Measurements from ENCODE around the gene TUBB6. TPM values are rescaled to one million over a fixed set of nuclear protein-coding genes. Genes with fewer than 3 reads are reported as not detected.

TUBB6 gene
- total RNA-seq, result 100 to 1,000 TPM; 274 to 288 TPM
- long read RNA-seq, donor 1, transcript TUBB6-213 (4 exons, 1,017 nt), result minor isoform, 9 of 181 reads
- long read RNA-seq, donor 1, transcript TUBB6-201 (4 exons, 2,064 nt), result major isoform, 117 of 181 reads
- long read RNA-seq, donor 1, partial matches to known transcripts, result 1 of 181 reads
- long read RNA-seq, donor 1, other reads (novel, unspliced or antisense), result 44 of 181 reads
- long read RNA-seq, donor 2, transcript TUBB6-213 (4 exons, 1,017 nt), result minor isoform, 83 of 1,596 reads
- long read RNA-seq, donor 2, transcript TUBB6-203 (4 exons, 788 nt), result minor isoform, 77 of 1,596 reads
- long read RNA-seq, donor 2, transcript TUBB6-201 (4 exons, 2,064 nt), result major isoform, 1,216 of 1,596 reads
- long read RNA-seq, donor 2, transcript TUBB6-202 (3 exons, 2,163 nt), result minor isoform, 23 of 1,596 reads
- long read RNA-seq, donor 2, partial matches to known transcripts, result 85 of 1,596 reads
- long read RNA-seq, donor 2, other reads (novel, unspliced or antisense), result 59 of 1,596 reads

DNA sequence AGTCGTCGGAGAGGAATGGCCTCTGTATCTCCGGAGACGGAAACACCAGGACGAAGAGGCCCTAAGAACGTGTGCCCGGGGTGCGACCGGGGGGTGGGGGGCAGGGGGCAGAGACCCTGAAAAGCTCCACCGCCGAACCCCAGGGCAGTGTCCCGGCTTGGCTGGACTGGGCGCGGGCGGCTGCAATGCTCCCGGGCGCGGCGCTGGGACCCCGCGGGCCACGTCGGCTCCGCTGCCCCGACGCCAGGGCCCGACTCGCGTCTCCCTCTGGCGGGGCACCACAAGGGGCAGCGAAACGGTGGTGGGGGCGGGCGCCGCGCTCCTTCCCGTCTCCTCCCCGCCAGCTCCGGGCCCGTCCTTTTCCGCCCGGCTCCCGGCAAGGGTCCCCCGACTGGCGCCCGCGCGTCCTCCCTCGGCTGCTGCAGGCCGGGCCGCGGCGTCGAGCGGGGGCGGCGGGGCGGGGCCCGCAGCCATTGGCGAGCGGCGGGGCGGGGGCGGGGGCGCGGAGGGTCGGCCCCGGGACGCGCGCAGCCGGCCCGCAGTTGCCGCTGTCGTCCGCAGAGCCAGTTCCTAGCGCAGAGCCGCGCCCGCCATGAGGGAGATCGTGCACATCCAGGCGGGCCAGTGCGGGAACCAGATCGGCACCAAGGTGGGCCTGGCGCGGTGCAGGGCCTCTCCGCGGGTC lies at the start of gene TUBB6:
Gene TUBB6 (plus strand): TSS at position 541 of the 685 bp plus-strand sequence. CDS start 52 bp downstream, at position 593.
- intact Hi-C loops (cut with DNase I), result no loop called here
- peak; percentile 95 for DNase-seq (ENCODE audit: low spot score)

- DNase-seq (ENCODE audit: low spot score), result no peak
- intact Hi-C loops (cut with DNase I), result no loop called here
Measured at GRCh38 chr18:12258719-12259705, 49.0 kb upstream of the TUBB6 start.

GRCh38 chr18:12262748-12263147 lies 45.3 kb upstream of the TUBB6 start:
- intact Hi-C loops (cut with DNase I), result no loop called here
- no peak for DNase-seq (ENCODE audit: low spot score)

GRCh38 chr18:12264864-12265263 lies 43.2 kb upstream of the TUBB6 start:
- intact Hi-C loops (cut with DNase I), result no loop called here
- no peak for DNase-seq (ENCODE audit: low spot score)

DNA sequence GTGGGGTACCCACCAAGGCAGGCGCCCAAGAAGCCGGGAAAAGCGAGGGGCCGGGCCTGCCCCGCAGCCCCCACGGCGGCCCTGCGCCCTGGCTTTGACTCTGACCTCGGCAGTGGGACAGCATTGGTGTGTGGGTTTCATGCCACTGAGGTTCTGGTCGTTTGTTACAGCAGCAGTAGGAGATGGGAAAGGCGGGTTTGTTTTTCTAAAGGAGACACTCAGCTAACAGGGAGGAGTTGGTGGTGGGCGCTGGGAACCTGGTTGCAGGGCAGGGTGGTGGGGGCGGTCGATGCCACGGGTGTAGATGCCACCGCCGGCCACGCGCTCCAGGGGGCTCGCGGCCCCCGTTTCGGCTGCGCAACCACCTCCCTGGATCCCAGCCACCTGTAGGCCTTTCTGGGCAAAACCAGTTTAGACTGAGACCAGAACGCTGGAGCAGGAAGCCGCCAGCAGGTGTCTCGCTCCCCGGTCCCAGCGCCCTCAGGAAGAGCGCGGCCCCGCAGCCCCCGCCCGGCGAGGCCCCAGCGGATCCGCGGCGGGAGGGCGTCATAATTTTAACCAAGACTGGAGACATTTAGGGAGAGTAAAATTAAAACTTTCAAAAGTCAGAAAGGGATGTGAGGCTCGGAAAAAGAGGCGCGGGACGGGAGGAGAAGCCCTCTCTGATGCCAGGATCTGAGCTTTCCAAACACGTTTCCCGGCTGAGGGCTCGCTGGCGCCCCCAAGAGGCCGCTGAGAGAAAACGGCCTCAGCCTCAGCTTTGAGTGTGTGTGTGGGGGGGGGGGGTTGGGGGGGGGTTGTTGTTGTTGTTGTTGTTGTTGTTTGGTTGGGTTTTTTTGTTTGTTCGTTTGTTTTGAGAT lies 36.4 kb upstream of the TUBB6 start:
- intact Hi-C loops (cut with DNase I), result no loop called here
- peak; percentile 93 for DNase-seq (ENCODE audit: low spot score)

GRCh38 chr18:12274793-12275192 lies 33.2 kb upstream of the TUBB6 start:
- intact Hi-C loops (cut with DNase I), result no loop called here
- no peak for DNase-seq (ENCODE audit: low spot score)

- DNase-seq (ENCODE audit: low spot score), result no peak
Measured at GRCh38 chr18:12276736-12277554, 31.1 kb upstream of the TUBB6 start.

DNA sequence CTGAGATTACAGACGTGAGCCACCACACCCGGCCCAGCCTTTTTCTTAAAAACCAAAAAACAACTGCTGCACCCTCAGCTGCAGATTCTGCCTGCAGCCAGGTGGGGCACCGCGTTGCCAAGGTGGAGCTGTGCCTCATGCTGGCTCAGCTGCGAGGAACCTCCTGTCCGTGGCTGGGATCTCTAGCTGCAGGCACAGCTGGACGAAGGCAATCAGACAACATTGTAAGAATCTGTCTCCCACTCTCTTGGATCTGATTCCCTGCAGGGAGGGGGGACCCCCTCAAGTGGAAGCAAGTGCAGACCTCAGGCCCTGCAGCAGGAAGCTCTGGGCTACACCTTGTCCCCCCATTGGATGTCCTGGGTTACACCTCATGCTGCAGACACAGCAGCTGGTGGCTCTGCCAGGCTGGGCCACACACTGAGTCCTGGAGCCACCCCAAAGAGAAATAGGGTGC lies 29.8 kb upstream of the TUBB6 start:
- DNase-seq (ENCODE audit: low spot score), result no peak
- intact Hi-C loops (cut with DNase I), result no loop called here

More at GRCh38 chr18:12276736-12277554, 31.1 kb upstream of the TUBB6 start:
- intact Hi-C loops (cut with DNase I), result no loop called here

DNA sequence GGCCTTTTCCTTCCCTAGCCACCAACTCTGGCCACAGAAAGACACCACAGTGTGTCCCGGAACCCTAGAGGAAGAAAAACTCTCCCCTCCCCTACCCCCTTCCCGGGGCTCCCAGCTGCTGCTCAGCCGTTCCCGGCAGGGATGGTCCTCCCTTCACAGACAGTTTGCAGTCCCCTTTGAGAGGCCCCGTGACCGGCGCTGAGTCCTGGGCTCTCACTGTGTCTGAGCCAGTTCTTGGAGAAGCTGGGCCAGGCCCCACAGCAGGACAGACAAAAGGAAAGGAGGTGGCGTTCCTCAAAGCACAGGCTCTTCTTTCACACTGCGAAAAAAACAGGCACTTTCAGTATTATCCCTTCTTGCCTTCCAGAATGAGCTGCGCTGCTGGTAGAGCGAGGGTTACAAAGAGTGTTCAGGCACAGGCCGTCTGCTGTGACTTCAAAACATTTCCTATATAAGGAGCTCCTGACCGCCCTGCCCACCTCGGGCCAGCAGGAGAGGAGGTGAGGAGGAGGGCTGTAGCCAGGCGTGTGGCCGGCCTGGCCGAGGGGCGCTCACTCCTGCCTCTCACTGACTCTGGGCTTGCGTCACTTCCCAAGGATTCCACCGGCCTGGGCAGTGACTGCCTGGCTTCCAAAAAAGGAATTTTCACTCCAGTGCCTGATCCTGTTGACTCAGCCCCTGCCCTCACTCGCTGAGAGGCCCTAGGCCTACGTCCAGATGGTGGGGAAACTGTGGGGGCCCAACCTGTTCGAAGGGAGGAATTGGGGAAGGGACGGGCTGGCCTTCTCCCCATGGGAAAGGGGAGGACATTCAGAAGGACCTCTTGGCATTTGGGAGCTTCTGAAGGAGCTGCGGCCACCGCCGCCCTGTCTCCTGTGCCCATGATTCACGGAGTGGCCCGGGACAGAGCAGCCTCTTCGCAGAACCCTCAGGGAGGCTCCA lies 29.0 kb upstream of the TUBB6 start:
- intact Hi-C loops (cut with DNase I), result no loop called here
- DNase-seq (ENCODE audit: low spot score), result peak; percentile 95

- no peak for DNase-seq (ENCODE audit: low spot score)
- intact Hi-C loops (cut with DNase I), result no loop called here
Measured at GRCh38 chr18:12279781-12280531, 28.1 kb upstream of the TUBB6 start.

GRCh38 chr18:12281861-12282260 lies 26.2 kb upstream of the TUBB6 start:
- no peak for DNase-seq (ENCODE audit: low spot score)
- intact Hi-C loops (cut with DNase I), result no loop called here

DNA sequence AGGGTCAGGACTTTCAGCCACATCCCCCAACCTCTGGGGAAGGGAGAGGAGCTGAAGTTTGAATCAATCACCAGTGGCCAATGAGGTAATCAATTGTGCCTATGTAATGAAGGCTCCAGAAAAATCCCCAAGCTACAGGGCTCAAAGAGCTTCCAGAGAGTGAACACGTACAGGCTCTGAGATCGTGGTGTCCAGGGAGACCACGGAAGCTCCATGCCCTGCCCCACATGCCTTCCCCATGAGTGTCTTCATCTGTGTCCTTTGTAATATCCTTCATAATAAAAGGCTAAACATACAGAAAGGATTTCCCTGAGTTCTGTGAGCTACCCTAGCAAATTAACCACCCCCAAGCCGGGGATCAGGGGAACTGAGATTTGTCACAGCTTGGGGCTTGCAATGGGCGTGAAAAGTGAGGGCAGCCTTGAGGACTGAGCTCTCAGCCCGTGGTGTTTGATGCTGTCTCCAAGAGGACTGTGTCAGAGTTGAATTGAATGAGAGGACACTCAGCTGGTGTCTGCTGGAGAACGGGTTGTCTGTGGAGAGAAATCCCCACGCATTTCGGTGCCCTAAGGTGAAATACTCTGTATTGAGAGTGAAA lies 25.5 kb upstream of the TUBB6 start:
- DNase-seq (ENCODE audit: low spot score), result no peak
- intact Hi-C loops (cut with DNase I), result no loop called here

GRCh38 chr18:12283256-12283655 lies 24.8 kb upstream of the TUBB6 start:
- intact Hi-C loops (cut with DNase I), result no loop called here
- no peak for DNase-seq (ENCODE audit: low spot score)

DNA sequence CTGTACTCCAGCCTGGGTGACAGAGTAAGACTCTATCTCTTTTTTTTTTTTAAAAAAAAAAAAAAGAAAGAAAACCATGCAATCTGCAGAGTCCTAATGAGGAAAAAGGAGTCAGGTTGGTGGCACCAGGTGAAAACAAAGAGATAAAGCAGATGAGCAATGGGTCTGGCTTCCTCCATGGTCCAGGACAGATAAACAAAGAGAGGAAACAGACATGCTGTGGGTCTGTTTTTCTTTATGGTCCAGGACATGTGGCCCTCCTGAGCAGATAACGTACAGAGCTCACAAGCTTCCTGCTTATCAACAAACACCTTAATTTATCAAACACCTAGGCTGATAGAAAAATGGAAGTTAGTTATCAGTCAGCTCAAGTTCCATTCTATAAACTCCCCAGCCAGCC lies 24.4 kb upstream of the TUBB6 start:
- intact Hi-C loops (cut with DNase I), result no loop called here
- DNase-seq (ENCODE audit: low spot score), result no peak

DNA sequence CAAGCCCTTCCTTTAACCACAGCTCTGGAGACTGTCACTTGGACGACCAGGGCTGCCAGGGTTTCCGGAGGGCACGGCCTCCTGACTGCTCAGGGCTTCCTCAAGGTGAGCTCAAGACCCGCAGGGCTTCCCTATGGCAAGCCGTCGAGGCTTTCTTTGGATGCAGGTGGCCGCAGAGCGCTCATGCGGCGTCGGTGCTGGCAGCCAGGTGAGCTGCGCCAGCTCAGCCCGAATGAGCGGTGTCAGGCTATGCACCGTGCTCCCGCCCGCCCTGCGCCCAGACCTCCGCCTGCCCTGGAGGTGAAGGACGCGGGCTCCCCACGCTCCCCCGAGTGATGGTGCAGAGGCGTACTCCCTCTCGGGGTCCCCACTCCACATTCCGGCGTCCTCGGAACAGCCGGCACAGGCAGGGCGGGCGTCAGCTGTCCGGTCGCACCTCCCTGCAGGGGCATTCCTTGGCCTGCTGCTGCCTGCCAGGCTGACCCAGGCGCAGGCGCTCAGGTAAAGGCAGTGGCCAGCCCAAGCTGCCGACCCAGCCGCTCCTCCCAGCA lies 20.8 kb upstream of the TUBB6 start:
- peak; percentile 74 for DNase-seq (ENCODE audit: low spot score)
- intact Hi-C loops (cut with DNase I), result no loop called here

Measured in posterior vena cava (tissue), 2 donors.